Suppressor macrophage treated with lipopolysaccharide for 1 hour (primary cell): ENCODE results near the gene HLA-F.

Source experiments
- DNase-seq, 3 donors: peaks; one replicate each; pipeline ENCODE4 v3.0.0-alpha.2; 2020 to 2022

The HLA-F gene

GRCh38 chr6:29724937-29725869, 2.0 kb downstream of the HLA-F start:
- no peak for DNase-seq

GRCh38 chr6:29726001-29726400, 2.8 kb downstream of the HLA-F start:
- no peak for DNase-seq

DNA sequence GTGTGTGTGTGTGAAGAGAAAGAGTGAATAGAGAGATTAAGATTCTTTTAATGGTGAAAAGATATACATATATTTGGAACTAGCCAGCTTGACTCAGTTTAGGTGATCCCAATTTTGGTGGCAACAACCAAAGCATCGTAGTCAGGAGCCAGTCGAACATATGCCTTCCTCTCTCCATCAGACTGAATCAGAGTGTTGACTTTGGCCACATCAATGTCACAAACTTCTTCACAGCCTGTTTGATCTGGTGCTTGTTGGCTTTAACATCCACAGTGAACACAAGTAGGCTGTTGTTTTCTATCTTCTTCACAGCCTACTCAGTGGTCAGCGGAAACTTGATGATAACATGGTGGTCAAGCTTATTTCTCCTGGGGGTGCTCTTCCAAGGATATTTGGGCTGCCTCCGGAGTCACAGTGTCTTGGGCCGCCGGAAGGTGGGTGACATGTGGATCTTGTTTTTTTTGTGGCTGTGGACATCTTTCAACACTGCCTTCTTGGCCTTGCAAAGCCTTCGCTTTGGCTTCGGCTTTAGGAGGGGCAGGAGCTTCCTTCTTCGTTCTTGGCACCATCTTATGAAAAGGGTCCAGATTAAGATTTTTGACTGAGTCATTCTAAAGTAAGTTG, 3.4 kb downstream of the HLA-F start:
- DNase-seq, result no peak

DNA sequence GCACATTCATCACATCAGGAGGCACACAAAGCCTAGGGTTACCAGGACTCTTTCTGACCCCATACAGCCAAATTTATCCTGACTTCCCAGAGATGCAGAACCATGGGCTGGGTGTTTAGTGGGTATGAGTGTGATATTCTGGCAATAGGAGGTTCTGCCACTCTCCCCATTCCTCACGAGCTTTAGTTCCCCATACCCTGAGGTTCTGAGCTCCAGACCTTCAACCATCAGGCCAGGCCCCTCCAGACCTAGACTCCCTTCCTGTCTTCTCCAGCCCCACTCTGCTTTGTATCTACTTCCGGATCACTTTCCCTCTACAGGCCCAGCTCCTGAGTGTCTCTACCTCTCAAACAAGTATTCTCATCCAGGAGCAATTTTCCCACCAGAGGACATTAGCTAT, 4.4 kb downstream of the HLA-F start:
- no peak for DNase-seq

GRCh38 chr6:29728173-29728874, 5.1 kb downstream of the HLA-F start:
- DNase-seq, result no peak

DNA sequence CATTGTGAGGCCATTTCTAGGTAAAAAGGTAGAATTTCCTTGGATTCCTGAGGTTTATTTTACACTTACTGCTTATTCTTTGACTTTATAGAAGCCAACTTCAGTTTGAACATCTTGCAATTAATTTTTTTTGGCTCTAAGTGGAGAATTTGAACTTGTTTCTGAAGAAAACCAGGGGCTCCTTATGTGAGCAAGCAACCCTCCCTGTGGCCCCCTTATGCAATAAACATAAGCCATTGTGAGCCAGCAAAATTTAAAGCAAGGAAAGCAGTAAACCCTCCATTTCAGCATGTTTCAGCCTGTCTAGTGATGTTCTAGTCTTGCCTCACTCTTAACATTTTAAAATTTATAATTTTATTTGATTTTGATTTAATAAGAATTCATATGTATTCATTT, 5.6 kb downstream of the HLA-F start:
- no peak for DNase-seq

DNA sequence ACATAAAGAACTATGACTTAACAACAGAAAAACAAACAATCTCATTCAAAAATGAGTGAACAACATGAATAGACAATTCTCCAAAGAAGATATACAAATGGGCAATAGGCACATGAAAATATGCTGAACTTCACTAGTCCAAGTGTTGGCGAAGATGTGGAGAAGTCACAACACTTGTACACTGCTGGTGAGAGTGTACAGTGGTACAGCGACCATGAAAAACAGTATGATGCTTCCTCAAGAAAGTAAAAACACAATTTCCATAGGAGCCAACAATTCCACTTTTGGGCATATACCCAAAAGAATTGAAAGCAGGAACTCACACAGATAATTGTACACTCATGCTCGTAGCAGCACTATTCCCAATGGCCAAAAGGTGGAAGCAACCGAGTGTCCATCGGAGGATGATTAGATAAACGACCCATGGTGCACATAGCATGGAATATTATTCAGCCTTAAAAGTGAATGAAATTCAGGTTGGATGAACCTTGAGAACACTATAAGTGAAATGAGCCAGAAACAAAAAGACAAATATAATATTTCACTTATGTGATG, 6.6 kb downstream of the HLA-F start:
- DNase-seq, result no peak

DNA sequence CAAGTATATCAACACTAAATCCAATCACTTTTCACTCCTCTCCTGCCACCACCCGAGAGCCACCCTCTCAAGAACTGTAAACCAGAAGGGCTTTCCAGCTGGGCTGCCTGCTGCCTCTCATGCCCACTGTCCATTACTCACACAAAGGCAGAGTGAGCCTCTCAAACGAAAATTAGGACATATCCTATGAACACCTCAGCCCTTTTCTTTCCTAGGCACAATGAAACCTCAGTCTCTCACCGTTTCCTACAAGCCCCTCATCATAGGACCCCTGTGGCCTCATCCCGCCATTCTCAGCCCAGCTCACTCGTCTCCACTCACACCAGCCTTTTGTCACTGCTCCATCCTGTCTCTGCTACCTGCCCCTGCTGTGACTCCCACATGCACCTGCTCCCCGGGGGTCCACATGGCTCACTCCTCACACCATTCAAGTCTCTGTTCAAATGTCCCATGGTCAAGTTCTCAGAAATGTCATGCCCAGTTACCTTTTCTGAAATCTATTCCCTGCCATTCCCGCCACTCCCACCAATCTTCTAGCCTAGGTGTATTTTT, 7.4 kb downstream of the HLA-F start:
- DNase-seq, result peak in 1 of 3 donors; percentile 39

GRCh38 chr6:29731281-29731680, 8.0 kb downstream of the HLA-F start:
- no peak for DNase-seq

- no peak for DNase-seq
Measured at GRCh38 chr6:29733057-29733456, 9.8 kb downstream of the HLA-F start.

DNA sequence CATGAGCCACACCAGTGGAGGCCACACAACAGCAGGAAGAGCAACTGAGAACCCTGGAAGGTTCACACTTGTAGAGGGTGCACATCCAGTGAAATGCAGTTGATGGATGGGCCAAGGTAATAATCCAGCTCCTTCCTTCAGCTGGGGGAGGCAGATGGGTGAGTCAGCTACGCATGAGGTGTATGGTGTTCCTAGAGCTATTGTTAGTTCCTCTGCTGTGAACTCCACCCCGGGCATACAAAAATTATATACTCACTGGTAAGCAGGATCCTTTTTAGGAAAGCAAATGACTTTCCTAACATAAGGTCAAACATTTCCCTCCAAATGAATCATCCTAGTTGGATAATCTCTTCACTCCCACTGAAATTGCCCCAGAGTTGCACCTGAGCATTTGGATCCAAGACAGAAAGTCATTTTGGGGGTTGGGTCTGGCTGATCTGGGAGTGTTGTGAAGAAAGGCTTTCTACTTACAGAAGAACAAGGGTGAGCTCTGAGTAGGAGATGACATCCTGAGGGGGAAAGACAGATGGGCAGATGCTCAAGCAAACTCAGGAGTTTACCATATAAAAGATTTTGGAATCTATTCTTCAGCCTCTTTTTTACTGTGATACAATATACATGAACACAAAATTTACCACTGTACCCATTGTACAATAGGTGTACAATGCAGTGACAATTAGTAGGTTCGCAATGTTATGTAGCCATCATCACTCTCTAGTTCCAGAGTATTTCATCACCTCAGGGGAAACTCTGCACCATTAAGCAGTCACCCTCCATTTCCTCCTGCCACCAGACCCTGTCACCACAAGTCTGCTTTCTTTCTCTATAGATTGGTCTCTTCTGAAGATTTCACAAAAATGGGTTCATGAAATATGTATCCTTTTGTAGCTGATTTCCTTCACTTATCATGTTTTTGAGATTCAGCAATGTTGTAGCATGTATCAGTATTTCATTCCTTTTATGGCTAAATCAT, 11.1 kb downstream of the HLA-F start:
- peak in 2 of 3 donors; percentile 37 to 59 for DNase-seq

DNA sequence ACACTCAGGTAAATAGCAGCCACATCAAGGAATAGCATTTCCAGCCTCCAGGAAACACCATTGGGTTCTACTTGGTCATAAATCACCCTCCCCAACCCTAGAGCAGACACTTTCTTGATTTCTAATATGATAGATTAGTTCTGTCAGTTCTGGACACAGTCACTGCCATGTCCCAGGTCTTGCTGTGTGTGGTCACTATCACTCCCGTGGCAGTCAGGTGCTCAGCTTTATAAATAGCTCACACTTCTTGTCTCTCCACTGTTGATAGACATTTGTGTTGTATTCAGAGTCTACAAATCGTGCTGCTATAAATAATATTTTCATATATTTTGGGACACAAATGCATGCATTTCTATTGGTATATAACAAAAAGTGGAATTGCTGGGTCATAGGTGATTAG, 13.3 kb downstream of the HLA-F start:
- DNase-seq, result no peak

DNA sequence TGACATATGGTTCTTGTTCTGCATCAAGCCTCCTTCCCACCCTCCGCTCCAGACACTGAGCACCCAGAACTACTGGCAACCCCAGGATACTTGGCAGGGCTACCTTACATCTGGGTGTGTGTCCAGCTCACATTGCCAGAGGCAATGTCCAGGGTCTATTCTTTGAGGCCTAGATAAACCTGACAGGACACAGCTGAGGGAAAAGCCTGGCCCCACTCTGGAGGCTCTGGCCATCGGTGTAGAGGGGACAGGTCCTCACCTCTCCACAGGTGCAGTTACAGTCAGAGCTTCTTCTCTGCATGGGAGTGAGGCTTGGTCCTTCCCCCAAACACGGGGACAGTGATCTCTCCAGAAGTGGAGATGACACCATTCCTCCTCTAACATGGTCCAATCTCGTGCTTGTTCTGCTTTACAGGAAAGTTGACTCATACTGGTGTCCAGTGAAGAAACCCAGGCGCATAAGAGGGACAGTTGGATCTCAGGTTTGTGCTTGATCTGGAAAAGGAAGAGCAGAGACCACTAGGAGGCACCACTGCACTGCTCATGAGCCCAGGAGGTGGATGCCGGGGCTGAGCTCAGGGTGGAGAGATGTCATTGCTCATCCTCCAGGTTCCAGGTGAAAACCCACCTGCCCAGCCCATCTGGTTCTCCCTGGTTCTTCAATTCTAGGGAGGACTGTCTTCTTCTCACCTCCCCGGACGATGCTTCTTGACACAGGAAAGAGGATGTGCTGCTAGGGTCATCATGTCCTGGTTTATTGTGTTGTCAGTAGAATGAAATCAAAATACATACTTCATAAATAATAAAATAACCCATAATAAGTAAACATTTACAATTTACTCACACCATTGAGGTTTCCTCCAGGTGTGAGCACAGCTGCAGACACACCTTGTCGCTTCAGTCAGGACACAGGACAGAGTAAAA, 14.7 kb downstream of the HLA-F start:
- peak; percentile 89 to 90 (median 89) for DNase-seq

DNA sequence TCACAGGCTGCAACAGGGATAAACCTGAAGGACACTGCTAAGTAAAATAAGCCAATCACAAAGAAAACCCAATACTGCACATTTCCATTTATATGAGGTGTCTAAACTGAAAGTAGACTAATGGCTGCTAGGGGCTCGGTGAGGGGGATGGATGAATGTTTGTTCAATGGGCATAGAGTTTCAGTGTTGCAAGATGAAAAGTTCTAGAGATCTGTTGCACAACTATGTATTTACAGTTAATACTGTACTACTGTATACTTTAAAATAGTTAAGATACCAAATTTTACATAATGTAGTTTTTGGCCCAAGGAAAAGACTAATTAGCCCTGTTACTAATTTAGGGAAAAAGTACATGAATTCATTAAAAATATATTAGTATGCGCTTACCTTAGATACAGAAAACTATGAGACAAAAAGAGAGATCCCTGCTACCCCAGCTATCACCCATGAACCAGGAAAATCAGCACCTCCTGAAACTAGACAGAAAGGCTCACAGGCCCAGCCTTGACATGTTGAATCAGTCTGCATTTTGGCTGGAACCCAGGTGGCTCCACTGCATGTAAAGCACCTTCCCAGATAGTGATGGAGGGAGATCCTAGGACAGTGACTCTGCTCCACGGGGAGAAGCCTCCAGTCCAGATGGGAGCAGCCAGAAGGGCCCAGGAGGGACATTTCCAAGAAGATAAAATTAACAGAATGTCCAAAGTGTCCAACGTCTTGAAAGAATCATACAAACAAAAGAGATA, 16.1 kb downstream of the HLA-F start:
- DNase-seq, result no peak

- no peak for DNase-seq
Measured at GRCh38 chr6:29739882-29740261, 16.6 kb downstream of the HLA-F start.

GRCh38 chr6:29741592-29741991, 18.4 kb downstream of the HLA-F start:
- DNase-seq, result no peak

DNA sequence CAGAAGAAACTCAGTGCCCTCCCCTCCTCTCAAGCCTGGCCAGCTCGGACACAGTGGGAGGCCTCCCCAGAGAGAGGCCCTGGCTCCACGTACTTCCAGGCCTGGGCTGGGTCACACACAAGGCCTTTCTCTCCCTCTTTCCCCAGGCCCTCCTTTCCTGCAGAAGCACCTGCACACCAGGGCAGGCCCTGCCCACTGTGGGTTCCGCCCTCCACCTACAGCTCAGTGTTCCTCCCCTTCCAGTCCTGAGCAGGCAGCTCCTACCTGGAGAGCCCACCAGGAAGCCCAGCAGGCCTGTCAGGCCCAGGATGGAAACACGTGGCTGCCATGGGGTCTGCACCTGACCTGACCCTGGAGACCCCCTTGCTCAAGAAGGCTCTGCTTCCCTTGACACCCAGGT, 18.9 kb downstream of the HLA-F start:
- DNase-seq, result no peak

DNA sequence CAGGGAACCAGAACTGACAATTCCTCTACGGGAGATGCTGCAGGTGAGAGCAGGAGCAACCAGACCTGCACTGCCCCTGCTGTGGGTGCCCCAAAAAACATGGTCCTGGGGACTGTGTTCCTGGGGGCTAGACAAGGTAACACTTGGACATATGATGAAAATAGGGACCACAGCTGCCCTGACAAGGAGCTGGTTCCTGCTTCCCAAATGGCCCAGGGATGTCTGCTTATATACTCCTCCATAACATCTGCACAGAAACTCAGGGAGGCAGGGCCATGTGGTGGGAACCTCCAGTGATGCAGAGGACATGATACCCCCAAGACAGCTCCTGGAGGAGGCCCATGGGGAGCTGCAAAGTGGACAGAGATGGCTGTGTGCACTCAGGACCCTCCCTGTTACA, 19.8 kb downstream of the HLA-F start:
- DNase-seq, result no peak

DNA sequence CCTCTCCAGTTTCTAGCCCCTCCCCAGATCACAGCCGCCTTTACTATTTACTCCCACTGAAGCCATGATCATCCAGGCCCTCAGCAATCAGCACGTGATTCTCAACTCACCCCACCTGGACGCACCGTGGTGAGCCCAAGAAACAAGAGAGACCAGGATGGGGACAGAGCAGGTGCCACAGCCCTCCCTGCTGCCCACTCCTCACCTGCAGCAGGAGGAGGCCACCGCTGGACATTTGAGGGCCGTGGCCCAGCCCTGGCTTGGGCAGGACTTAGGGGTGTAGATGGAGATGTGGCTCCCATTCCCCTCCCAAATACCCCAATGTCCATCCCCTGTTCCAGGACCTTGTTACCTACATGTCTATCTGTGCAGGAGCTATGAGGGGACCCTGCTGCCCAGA, 20.3 kb downstream of the HLA-F start:
- DNase-seq, result no peak

GRCh38 chr6:29744131-29744530, 20.9 kb downstream of the HLA-F start:
- no peak for DNase-seq
